Retina (tissue), 1 donor: ENCODE results near the gene SYCP2L.
"Not testable (repeated sequence)": the region's sequence is repeated elsewhere in the genome, so short reads cannot be mapped to it uniquely, and the experiment has no call there.

Experiments
- DNase-seq: peaks from one replicate; pipeline ENCODE4 v3.0.0-alpha.2; 2016

The SYCP2L gene

DNA sequence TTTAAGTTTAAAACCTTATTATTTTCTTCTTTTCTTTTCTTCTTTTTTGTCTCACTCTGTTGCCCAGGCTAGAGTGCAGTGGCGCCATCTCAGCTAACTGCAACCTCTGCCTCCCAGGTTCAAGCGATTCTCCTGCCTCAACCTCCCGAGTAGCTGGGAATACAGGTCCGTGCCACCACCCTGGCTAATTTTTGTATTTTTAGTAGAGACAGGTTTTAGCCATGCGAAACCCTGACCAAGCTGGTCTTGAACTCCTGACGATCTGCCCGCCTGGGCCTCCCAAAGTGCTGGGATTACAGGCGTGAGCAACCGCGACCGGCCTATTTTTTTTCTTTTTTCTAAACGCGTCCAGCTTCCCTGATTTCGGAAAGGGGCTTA, 4.6 kb upstream of the SYCP2L start:
- DNase-seq, result not testable (repeated sequence)

DNA sequence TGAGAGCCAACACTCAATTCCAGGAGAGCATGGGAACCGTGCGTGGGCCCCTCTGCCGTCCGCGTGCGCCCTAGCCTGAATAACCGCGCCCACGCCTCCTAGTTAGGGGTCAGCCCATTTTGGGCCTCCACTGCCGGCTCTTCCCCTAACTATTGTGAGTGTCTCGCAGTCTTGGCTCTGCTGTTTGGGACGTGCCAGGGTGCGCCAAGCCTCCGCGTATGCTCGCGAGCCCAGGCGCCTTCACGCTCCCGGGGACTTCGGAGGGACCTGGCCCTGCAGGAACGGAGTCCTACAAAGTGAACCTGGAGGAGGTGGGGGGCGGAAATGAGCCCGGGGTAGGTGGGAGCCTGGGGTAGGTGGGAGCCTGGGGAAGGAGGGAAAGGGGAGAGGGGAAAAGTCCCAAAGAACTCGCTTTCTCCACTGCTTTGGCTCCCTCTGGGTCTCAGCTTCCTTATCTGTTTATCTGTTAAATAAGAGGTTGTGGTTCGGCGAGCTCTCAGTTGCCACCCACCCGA, 4.1 kb upstream of the SYCP2L start:
- peak; percentile 45 for DNase-seq

DNA sequence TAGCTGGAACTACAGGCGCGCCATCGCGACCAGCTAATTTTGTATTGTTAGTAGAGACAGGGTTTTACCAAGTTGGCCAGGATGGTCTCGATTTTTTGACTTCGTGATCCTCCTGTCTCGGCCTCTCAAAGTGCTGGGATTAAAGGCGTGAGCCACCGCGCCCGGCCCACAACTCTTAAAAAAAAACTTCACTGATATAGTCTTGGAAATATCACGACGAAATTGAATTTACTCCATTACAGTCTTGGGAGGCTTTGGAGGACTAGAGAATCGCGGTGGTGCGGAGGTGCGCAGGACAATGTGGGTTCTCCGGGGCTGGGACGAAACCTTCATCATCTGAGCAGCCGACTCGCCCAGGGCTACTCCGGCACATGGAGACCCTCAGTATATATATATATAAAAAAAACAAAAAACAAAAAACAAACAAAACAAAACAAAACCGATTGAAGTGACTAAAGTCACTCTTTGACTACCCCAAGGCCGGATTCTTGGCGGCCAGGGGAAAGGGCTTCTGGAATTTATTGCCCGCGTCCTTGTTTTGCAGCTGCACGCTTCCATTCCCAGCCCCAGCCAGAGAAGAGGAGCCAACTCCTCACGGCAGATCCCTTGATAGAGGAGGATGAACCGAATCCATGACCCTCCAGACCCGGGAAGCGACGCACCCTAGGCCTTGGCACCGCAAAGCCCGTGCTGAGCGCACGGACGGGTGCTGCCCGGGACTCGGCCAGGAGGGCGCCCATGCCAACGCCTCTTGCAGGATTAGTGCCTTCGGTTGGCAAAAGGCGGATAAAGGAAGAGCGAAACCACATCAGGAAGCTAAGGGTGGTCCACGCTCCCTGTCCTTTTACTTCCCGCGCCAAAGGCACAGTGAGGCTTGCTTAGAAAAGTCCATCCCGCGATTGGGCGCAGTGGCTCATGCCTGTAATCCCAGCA, 3.3 kb upstream of the SYCP2L start:
- DNase-seq, result peak; percentile 66

DNA sequence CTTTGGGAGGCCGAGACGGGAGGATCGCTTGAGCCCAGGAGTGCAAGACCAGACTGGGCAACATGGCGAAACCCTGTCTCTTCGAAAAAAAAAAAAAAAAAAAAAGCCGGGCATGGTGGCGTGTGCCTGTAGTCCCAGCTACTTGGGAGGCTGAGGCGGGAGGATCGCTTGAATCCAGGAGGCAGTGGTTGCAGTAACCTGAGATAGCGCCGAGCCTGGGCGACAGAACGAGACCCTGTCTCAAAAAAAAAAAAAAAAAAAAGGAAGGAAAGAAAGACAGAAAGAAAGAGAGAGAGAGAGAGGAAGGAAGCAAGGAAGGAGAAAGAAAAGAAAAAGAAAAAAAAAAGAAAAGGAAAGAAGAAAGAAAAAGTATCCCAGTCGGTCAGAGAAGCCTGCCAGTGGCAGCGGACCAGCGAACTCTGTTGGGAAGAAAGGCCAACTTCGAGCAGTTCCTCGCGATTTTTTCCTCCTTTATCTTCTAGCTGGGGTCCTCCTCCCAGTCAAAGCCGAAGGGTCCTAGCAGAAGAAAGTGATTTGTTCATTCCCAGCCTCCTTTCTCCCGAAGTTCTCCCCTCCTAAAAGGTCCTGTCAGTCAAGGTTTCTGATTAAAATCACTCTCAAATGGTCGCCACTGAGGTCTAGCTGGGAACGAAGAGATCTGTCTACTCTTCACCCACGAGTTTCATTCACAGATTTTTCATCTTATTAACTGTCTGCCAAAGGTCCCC, 2.4 kb upstream of the SYCP2L start:
- DNase-seq, result peak; percentile 32

DNA sequence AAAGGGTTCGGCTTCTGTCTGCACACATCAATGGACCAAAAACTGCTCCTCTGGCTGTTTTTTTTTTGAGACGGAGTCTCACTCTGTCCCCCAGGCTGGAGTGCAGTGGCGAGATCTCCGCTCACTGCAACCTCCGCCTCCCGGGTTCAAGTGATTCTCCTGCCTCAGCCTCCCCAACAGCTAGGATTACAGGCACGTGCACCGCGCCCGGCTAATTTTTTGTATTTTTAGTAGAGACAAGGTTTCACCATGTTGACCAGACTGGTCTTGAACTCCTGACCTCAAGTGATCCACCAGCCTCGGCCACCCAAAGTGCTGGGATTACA, 524 bp upstream of the SYCP2L start:
- DNase-seq, result not testable (repeated sequence)

DNA sequence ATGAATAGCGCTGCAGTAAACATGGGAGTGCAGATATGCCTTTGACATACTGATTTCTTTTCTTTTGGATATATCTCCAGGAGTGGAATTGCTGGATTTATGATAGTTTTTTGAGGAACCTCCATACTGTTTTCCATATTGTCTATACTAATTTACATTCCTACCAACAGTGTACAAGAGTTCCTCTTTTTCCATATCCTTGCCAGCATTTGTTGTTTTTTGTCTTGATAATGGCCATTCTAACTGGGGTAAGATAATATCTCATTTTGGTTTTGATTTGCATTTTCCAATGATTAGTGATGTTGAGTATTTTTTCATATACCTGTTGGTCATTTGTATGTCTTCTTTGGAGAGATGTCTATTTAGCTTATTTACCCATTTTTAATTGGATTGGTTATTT, 3.3 kb downstream of the SYCP2L start:
- DNase-seq, result no peak

DNA sequence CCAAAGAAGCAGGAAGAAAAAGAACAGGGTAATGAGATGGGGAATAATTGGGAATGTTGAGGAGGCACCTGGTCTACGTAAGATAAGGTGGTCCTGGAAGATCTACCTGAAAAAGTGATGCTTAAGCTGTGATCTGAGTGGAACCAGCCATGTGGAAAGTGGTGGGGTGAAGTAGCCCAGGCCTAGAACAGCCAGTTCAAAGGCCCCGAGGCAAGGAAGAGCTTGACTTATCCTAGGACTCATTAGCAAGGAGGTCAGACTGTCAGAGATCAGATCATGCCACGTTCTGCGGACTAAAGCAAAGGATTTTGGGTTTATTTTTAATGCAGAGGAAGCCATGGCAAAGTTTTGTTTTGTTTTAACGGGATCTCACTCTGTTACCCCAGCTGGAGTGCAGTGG, 5.1 kb downstream of the SYCP2L start:
- no peak for DNase-seq

DNA sequence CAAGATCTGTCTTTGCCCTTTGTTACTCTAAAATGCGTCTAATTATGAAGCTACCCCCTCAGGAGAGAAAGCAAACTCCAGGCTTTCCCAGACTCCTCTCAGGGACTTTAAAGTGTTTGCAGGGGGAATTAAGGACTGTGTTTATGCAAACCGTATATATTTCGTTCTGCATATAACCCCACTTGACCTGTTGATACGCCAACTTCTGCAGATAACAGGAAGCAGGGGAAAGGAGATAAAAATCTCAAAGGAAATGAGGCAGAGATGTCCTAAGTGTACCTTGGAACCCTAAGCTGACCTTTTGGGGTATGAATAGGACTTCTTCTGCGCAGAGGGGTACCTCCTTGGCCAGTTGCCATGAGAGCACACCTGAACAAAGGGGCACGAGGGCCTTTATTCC, 8.1 kb downstream of the SYCP2L start:
- no peak for DNase-seq

DNA sequence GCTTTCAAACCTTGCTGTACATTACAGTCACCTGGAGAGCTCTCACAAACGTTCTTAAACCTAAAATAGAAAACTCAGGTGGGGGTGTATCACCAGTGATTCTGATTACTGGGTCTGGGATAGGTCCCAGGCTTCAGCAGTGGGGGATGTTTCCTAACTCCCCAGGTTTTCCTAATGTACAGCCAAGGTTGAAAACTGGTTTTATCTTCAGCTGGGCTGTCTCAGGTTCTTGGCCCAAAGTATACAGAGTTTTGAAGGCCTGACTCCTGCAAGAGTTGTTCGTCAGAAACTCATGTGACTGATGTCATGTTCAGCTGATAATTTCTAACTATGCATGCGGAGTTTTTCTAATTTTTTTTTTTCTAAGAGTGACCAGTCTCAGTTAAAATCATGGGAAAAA, 9.8 kb downstream of the SYCP2L start:
- DNase-seq, result no peak

DNA sequence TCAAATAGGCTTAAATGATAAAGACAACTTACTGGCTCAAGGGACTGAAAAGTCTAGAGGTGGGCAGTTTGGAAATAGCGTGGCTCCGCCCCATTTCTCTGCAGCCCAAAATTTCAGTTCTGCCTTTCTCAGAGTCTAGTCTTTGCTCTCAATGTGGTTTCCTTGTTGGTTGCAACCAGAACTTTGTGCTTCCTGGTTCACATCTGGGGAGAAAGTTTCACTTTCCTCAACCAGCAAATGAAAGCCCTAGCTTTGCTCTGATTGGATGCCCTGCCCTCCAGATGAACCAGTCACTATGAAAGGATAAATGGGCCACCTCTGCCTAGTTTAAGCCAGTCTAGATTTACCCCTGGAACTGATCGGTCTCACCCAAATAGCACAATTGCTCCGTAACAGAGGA, 14.9 kb downstream of the SYCP2L start:
- no peak for DNase-seq

DNA sequence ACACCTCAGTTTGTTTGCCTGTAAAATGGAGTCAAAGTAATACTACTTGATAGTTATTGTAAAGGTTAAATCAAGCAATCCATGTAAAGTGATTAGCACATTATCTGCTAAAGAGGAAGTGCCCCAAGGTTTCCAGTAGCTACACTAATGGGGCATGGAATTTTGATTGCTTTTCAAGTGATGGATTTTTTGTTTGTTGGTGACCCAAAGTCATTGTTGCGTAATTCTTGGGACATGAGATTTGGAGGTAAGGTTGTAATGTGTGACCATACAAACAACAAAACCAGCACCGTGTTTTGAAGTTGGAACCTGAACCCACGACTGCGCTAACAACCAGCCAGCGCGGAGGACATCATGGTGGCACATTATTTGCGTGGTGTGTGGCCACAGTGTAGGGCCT, 17.2 kb downstream of the SYCP2L start:
- DNase-seq, result no peak

DNA sequence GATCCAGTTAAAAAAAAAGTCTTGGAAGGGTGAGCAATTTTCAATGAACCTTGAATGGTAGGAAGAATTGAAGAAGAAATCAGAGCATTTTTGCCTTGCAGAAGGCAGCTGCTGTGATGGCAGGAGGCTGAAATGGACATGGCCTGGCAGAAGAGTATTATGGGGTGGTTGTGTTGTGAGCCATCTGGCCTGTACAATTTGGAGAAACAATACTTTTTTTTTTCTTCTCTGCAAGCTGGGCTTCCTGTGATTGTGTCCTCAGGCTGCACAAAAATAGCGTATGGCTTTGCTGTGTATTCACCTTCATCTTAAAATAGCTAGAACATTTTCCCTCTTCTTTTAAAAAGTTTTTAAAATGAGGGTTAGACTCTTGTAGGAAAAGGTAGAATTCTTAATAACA, 21.4 kb downstream of the SYCP2L start:
- DNase-seq, result no peak

DNA sequence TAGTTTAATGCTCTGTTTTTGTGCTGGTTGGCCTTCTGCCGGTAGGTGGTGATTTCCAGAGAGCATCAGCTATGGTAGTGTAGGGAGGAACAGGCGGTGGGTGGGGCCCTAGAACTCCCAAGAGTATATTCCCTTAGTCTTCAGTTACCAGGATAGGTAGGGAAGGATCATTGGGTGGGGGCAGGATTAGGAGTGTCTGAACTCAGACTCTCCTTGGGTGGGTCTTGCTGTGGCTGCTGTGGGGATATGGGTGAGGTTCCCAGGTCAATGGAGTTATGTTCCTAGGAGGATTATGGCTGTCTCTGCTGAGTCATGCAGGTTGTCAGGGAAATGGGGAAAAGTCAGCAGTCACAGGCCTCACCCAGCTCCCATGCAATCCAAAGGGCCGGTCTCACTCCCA, 32.7 kb downstream of the SYCP2L start:
- DNase-seq, result not testable (repeated sequence)

DNA sequence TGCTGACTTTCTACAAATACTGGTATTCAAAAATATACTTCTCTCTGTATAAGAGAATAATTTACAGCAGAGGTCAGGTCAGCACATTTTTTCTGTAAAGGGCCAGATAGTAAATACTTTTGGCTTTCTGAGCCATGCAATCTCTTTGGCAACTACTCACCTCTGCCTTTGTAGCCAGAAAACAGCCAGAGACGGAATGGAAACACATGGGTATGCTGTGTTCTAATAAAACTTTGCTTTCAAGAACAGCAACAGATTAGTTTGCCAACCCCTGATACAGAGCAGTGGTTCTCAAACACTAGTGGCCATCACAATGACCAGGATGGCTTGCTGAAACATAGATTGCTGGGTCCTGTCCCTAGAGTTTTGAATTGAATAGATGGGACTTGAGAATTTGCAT, 46.3 kb downstream of the SYCP2L start:
- DNase-seq, result no peak

DNA sequence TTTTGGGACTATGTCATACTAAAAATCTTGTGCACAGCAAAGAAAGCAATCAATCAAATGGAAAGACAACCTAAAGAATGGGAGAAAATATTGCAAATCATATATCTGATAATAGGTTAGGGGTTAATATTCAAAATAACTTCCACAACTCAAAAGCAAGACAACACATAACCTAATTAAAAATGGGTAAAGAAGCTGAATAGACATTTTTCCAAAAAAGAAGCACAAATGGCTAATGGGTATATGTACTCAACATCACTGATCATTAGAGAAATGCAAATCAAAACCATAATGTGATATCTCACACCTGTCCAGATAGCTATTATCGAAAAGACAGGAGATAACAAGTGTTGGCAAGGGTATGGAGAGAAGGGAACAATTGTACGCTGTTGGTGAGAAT, 53.0 kb downstream of the SYCP2L start:
- no peak for DNase-seq

DNA sequence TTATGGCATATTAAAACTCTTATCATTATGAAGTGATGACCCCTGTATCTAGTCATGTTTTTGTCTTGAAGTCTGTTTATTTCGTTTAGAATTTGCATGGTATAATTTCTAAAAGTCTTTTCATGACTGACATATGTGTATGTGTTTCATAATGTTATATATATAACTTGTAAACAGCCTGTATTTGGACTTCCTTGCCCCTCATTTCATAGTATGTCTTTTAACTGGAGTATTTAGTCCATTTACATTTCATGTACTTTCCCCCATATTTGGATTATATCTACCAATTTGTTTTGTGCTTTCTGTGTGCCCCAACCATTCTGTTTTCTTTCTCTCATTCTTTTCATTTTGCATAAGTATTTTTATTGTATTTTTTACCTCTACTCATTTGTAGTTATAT, 59.0 kb downstream of the SYCP2L start:
- no peak for DNase-seq

DNA sequence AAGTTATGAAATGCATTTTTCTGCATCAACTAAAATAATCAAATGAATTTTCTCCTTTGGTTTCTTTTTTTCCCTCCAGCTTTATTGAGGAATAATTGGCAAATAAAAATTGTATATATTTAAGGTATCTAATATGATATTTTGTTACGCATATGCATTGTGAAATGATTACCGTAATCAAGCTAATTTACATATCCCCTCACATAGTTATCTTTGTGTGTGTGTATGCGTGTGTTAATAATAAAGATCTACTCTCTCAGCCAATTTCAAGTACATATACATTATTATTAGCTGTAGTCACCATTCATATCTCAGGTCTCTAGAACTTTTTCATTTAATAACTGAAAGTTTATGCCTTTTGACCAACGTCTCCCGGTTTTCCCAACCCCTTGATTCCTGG, 61.1 kb downstream of the SYCP2L start:
- DNase-seq, result no peak

DNA sequence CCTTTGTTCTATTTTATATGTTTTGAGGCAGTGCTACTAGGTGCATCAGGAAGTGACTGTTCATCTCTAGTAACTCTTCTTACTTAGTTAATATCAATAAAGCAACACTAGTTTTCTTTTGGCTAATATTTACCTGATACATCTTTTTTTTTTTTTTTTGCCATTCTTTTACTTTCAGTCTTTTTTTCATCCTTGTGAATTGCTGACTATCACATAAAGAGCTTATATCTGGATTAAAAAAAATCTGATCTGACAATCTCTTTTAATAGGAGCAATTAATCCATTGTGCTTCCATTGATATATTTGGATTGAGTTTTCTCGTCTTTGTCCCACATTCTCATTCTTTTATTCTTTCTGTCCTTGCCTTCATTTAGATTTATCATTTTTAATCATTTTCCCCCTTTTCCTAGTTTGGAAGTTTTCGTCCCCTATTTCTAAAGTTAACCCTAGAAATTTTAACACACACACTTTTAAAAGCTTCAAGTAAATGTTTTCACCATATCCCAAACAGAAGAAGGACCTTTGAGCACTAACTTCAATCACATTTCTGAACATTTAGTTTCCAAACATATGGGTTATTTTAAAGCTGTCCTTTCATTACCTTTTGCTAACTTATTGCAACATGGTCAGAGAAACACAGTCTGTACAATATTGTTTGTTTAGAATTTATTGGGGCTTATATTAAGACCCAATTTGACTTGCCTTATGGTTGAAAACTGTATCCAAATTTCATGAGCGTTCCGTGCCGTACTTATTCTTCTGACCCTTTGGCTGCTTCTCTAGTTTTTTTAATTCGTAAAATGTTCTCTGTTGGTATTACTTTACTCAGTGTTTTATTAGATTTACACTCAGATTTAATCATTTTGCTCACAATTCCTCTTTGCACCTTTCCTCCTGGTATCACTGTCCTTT, 63.0 kb downstream of the SYCP2L start:
- DNase-seq, result no peak

DNA sequence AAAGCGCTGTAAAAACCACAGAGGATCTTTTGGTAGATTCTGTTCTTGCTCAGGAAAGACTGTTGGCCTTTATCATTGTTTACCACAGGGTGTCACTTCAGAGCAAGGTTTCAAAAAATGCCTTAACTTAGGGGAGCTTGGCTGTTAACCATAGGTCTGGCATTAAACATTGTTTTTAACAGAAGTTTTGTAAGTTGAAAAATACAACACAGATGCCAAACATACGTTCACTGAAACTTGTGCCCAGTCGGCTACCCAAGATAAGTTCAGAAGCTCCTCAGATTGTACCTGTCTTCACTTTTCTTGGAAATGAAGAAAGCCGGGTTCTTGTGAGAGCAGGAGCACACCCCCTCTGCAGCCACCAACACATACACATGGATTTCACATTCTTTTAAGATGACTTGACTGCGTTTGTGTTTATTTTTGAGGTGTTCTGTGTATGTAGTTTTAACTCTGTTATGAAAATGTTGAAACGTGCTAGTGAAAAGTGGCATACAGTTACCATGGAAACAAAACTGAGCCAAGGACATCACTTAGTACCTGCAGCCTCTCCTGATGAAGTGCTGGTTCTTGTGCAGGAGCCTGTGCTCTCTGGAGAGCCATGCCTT, 64.9 kb downstream of the SYCP2L start:
- peak; percentile 43 for DNase-seq

DNA sequence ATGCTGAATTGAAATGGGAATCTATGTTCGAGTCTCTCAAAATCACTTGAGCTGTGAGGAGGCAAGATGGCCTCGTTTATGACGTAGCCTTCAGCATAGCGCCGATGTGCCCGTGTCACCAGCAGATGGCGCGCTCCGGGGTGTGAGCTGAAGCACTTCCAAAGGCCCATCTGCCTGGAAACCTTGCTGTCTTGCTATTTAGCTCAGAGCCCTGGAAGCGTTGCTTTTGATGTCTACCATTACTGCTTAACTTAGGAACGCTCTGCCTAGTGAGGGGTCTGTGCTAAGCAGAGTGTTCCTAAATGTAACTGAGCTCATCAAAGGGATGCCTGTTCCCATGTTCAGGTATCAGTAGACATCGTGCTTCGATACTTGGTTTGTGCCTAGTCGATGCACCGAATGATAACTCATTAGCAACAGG, 67.7 kb downstream of the SYCP2L start:
- peak; percentile 80 for DNase-seq

DNA sequence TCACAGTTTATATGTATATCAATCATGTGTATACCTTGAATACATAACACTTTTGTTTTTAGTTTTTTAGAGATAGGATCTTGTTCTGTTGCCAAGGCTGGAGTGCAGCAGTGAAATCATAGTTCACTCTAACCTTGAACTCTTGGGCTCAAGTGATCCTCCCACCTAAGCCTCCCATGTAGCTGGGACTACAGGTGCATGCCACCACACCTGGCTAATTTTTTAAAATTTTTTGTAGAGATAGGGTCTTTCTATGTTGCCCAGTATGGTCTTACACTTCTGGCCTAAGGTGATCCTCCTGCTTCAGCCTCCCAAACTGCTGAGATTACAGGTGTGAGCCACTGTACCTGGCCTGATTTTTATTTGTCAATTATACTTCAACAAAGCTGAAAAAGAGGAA, 69.9 kb downstream of the SYCP2L start:
- no peak for DNase-seq

DNA sequence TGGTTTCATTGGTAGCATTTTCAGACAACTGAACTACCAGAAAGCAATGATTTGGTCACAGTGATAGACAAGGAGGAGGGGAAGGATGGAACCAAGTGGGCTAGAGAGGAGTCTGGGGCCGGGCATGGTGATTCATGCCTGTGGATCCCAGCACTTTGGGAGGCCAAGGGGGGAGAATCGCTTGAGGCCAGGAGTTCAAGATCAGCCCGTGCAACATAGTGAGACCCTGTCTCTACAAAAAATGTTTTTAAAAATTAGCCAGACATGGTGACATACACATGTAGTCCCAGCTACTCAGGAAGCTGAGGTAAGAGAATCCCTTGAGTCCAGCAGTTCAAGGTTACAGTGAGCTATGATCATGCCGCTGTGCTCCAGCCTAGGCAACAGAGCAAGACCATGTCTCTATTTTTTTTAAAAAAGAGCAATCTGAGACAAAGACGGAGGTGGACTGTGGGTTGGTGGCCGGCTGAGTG, 70.6 kb downstream of the SYCP2L start:
- no peak for DNase-seq

DNA sequence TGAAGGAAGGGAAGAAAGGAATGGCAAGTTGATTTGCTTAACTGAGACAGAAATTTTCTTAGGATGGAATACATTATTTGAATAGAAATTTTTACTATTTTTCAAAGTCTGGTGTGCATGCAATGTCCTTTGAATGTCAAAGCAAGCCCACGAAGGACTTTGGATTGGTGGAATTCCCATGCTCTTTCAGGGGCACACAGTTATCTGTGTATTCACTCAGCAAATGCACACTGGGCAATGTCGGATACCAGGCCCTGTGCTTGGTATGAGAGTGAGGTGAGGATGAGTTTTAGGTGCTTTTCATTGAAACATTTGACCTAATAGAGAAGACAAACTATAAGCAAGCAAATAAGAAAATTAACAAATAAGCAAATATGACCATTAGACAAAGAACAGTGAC, 73.3 kb downstream of the SYCP2L start:
- DNase-seq, result no peak
